Measurements from ENCODE around the gene TLL2.

Gene TLL2

GRCh38 chr10:96462606-96463151 is 51.0 kb downstream of the TLL2 start:
- no peak for DNase-seq

GRCh38 chr10:96460316-96460715 is 53.4 kb downstream of the TLL2 start:
- no peak for DNase-seq

- DNase-seq: no peak
Observed at GRCh38 chr10:96457341-96457740, 56.4 kb downstream of the TLL2 start.

GRCh38 chr10:96456296-96456840 is 57.4 kb downstream of the TLL2 start:
- DNase-seq: no peak

GRCh38 chr10:96453856-96454583 is 59.7 kb downstream of the TLL2 start:
- DNase-seq: no peak

GRCh38 chr10:96452494-96453153 is 61.1 kb downstream of the TLL2 start:
- no peak for DNase-seq

GRCh38 chr10:96450529-96451207 is 63.1 kb downstream of the TLL2 start:
- DNase-seq: no peak

- DNase-seq: no peak
Observed at GRCh38 chr10:96448558-96448957, 65.2 kb downstream of the TLL2 start.

GRCh38 chr10:96448021-96448457 is 65.7 kb downstream of the TLL2 start:
- DNase-seq: no peak

GRCh38 chr10:96446966-96447596 is 66.6 kb downstream of the TLL2 start:
- no peak for DNase-seq

- DNase-seq: no peak
Observed at GRCh38 chr10:96441987-96442643, 71.6 kb downstream of the TLL2 start.

GRCh38 chr10:96441322-96441885 is 72.3 kb downstream of the TLL2 start:
- no peak for DNase-seq

GRCh38 chr10:96440361-96441292 is 73.1 kb downstream of the TLL2 start:
- DNase-seq: no peak

- DNase-seq: no peak
Observed at GRCh38 chr10:96439725-96440124, 74.0 kb downstream of the TLL2 start.

- DNase-seq: no peak
Observed at GRCh38 chr10:96436035-96436434, 77.7 kb downstream of the TLL2 start.

- no peak for DNase-seq
Observed at GRCh38 chr10:96431211-96431970, 82.3 kb downstream of the TLL2 start.

- no peak for DNase-seq
Observed at GRCh38 chr10:96427291-96427690, 86.4 kb downstream of the TLL2 start.

GRCh38 chr10:96422525-96422924 is 91.2 kb downstream of the TLL2 start:
- DNase-seq: no peak

- DNase-seq: no peak
Observed at GRCh38 chr10:96421995-96422394, 91.7 kb downstream of the TLL2 start.
